Kidney (tissue), 14 donors: ENCODE results near the gene HOMER2. TPM values are rescaled to one million over a fixed set of nuclear protein-coding genes. Genes with fewer than 3 reads are reported as not detected.
A peak's percentile ranks its signal among the peaks of the same experiment; 100 is the strongest.

Experiments used
- DNase-seq, 5 donors: peaks; one replicate each; pipeline ENCODE4 v3.0.0-alpha.2; 2013 to 2020
- FAIRE-seq: peaks from 2 replicates; lab custom pipeline; 2012; peaks lifted over from hg19 to GRCh38; lab: Jason Lieb, UNC
- H3K27ac ChIP-seq, 2 donors: one replicate each; pipeline ENCODE4 v1.7.0; 2013; ENCODE audit warnings: low read depth in 2 of 2, low read length in 2 of 2, inconsistent platforms in 1 of 2
- H3K27me3 ChIP-seq: one replicate; pipeline ENCODE4 v1.7.1; 2013; ENCODE audit warnings: low read length, inconsistent platforms; ENCODE audit not compliant: control insufficient read depth, insufficient read depth
- H3K36me3 ChIP-seq, 3 donors: one replicate each; pipeline versions ENCODE4 v1.7.0 to v1.7.1; 2013; ENCODE audit warnings: low read length in 3 of 3, control low read depth in 1 of 3, inconsistent platforms in 1 of 3; ENCODE audit not compliant: insufficient read depth in 3 of 3, control insufficient read depth in 2 of 3
- H3K4me1 ChIP-seq, 3 donors: one replicate each; pipeline versions ENCODE4 v1.7.0 to v1.7.1; 2013; ENCODE audit warnings: low read length in 3 of 3, inconsistent platforms in 1 of 3, low read depth in 1 of 3; ENCODE audit not compliant: control insufficient read depth in 2 of 3, insufficient read depth in 2 of 3
- H3K4me3 ChIP-seq, 3 donors: one replicate each; pipeline versions ENCODE4 v1.7.0 to v1.8.1; 2013; ENCODE audit warnings: low read length in 3 of 3, control low read depth in 1 of 3, inconsistent platforms in 1 of 3
- H3K9ac ChIP-seq, 3 donors: one replicate each; pipeline versions ENCODE4 v1.7.0 to v1.7.1; 2013; ENCODE audit warnings: low read length in 3 of 3, control low read depth in 1 of 3, inconsistent platforms in 1 of 3
- H3K9me3 ChIP-seq, 3 donors: one replicate each; pipeline versions ENCODE4 v1.7.0 to v1.7.1; 2013; ENCODE audit warnings: low read length in 3 of 3, control low read depth in 1 of 3, inconsistent platforms in 1 of 3; ENCODE audit not compliant: control insufficient read depth in 2 of 3, insufficient read depth in 1 of 3
- CTCF ChIP-seq: IDR thresholded peaks from 3 replicates; pipeline ENCODE4 v1.5.1; 2012; ENCODE audit warnings: mild to moderate bottlenecking, moderate library complexity, borderline replicate concordance; ENCODE audit not compliant: insufficient read depth; ENCODE audit errors: extremely low read depth
- intact Hi-C: fragments of 100-400 bp; cut with DNase I; formaldehyde crosslinking; loops from one replicate; pipeline ENCODE4 v1.11.1; 2022
- polyA plus RNA-seq: library from polyadenylated mRNA; stranded (reverse); fragments of 350-450 nt; fragmentation: Illumina TruSeq; extraction: RNeasy Lipid Tissue Mini Kit (QIAGEN cat#74804); gene quantifications from one replicate; pipeline ENCODE4 v1.2.3, GENCODE V29; 2014; ENCODE audit warnings: low read depth, low replicate concordance; ENCODE audit not compliant: insufficient read depth
- total RNA-seq: library from RNA; stranded (reverse); fragmentation: NEBNext Ultra II Directional; extraction: Animal tissue kit (Norgen Biotek cat#: 25700); gene quantifications from one replicate; pipeline ENCODE4 v1.2.1, GENCODE V29; 2021
- donor health status: control.
- donor health status: control.
- donor health status: control.
- donor health status: control.
- donor health status: control.
- donor health status: DM: yes; HTN: yes; CAD: no.
- donor health status: Normal renal cell carcinoma (clear cell type).

Gene HOMER2
- total and polyA plus RNA-seq, 2 donors from 2014 or later, result 4.6 to 35.8 TPM

DNA sequence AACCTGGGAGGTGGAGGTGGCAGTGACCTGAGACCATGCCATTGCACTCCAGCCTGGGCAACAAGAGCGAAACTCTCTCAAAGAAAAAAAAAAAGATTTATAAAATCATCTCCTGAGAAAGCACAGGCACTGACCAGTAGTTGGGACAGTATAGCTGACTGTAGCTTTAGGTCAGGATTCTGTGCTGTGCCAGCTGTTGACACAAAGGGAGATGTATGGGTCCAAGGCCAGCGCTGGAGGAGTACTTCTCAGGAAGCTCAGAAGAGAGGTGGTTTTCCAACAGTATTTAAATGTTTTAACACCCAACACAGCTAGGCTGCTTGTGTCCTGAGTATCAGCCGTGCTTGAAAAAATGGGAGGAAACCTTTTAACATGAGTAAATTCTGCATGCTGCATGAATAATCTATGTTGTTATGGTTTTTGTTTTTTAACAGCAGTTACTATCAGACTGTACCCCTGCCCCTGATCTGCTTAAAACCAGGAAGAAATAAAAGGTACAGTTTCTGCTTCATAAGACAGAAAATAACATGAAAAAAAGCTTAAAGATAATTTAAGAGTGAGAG lies 40.0 kb upstream of the HOMER2 start:
- no peak overlapping the region for H3K4me3 ChIP-seq
- FAIRE-seq (no peak), DNase-seq (no peak)
- TF ChIP-seq CTCF, result no peak
- no peak overlapping the region for H3K27ac ChIP-seq
- no peaks in the 10 kb centered on the region for H3K4me1 ChIP-seq
- intact Hi-C loops, result no loop called here
- no peak overlapping the region for H3K9ac ChIP-seq
- peaks cover 0 to 7% (median 6%) of the 10 kb centered on the region in 3 donors for H3K36me3 ChIP-seq
- H3K9me3 ChIP-seq, result no peaks in the 10 kb centered on the region
- no peaks in the 10 kb centered on the region for H3K27me3 ChIP-seq

GRCh38 chr15:82986442-82986780 lies 33.9 kb upstream of the HOMER2 start:
- Histone ChIP-seq H3K4me1 (peaks cover 0 to 3% (median 0%) of the 10 kb centered on the region in 3 donors), H3K4me3 (peak overlapping the region; percentile 92 to 97 (median 95)), H3K27ac (peak overlapping the region; percentile 46 to 84), H3K9ac (peak overlapping the region; percentile 91 to 95 (median 94)), H3K27me3 (no peaks in the 10 kb centered on the region), H3K9me3 (no peaks in the 10 kb centered on the region), H3K36me3 (peaks cover 0 to 7% (median 6%) of the 10 kb centered on the region in 3 donors)
- FAIRE-seq, result no peak
- intact Hi-C loops, result no loop called here
- no peak for TF ChIP-seq CTCF
- no peak for DNase-seq

GRCh38 chr15:82985688-82986441 lies 33.3 kb upstream of the HOMER2 start, which contains the start of gene RAMAC:
RAMAC (plus strand) TSS chr15:82986210; CDS start chr15:82989019, 2,809 bp downstream.
- H3K9ac ChIP-seq, result peak within 1 kb of the TSS; percentile 91 to 95 (median 94)
- H3K36me3 ChIP-seq, result peaks cover 0 to 7% (median 6%) of the 10 kb centered on the region in 3 donors
- H3K4me1 ChIP-seq, result peaks cover 0 to 3% (median 0%) of the 10 kb centered on the region in 3 donors
- H3K27ac ChIP-seq, result peak within 1 kb of the TSS; percentile 81 to 84
- DNase-seq (peak; percentile 96 to 99 (median 97)), FAIRE-seq (peak; percentile 55)
- intact Hi-C loops, result no loop called here
- H3K9me3 ChIP-seq, result no peaks in the 10 kb centered on the region
- peak within 1 kb of the TSS; percentile 92 to 97 (median 95) for H3K4me3 ChIP-seq
- H3K27me3 ChIP-seq, result no peaks in the 10 kb centered on the region
- no peak for TF ChIP-seq CTCF
